Amniotic stem cell (primary cell): ENCODE data around the gene CES1.
"Not testable (repeated sequence)": the region's sequence is repeated elsewhere in the genome, so short reads cannot be mapped to it uniquely, and the experiment has no call there.

Source experiments
- DNase-seq: peaks from one replicate; lab custom pipeline; 2025; lab: John Stamatoyannopoulos, UW

Gene CES1

DNA sequence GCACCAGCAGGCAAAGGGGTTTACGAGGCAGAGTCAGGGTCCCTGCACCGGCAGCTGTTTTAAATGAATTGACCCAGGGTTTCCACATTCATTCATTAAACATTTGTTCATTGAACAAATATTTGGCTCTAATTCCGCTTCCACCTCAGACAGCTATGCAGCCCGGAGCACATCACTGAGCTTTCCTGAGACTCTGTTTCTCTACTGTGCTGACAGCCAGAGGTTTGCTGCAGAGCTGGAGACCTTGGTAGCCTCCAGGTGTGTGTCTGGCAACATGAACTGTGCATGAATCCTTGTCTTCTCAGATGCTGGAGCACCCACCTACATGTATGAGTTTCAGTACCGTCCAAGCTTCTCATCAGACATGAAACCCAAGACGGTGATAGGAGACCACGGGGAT, 42.7 kb downstream of the CES1 start:
- DNase-seq: not testable (repeated sequence)

DNA sequence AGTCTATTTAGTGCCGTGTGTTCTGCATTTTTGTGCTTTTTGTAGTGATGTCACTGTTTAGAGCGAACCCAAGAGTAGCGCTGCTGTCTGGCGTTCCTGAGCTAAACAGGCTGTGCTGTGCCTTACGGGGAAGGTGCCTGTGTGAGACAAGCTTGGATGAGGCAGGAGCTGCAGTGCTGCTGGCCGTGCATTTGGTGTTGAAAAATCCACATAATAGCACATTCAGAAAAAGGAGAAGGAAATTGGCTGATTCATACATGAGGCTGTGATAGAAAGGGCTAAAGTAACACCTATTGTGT, 50.2 kb downstream of the CES1 start:
- DNase-seq: not testable (repeated sequence)

DNA sequence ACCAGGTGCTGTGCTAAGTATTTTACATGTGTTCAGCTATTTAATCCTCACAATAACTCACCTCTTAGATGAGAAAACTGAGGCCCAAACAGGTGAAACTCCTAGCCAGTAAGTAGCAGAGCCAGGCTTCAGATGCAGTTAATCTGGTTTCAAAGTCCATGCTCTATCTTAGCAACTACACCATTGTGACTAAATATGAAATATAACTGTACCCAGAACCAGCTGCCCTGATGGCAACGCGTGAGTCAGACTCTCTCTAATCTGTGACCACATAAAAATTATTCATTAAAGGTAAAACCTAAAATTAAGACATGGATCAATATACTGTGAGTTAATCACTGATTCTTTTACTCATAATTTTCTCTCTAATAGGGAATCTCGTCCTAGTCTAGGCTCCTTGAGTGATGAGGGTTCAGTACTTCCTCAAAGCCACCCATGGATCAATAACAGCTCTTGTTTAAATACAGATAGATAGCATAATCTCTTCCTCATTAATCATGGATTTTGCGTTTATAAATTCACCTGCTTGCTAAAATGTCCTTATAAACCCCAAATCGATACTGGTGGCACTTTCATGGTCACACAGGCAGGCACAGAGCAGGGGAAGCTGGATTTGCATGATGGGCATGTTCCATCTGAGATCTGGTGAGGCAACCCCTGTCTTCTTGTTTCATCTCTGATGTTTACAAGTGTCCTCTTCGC, 50.7 kb downstream of the CES1 start:
- DNase-seq: not testable (repeated sequence)

DNA sequence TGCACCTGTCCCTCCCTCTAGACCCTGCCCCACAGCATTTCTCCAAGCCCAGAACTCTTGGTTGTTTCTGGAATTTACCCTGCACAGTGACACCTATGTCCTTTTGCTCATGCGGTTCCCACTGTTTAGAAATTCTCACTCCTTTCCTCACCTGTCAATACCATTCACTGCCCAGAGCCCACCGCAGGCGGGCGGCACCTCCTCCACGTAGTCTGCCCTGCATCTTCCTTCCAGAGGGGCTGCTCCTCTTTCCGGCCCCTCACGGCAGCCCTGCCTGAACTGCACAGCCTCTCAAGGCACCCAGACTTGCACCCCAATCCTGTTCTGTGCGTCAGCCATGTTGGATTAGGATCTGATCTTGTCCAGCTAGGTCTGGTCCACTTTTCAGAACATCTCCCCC, 51.4 kb downstream of the CES1 start:
- not testable (repeated sequence) for DNase-seq

DNA sequence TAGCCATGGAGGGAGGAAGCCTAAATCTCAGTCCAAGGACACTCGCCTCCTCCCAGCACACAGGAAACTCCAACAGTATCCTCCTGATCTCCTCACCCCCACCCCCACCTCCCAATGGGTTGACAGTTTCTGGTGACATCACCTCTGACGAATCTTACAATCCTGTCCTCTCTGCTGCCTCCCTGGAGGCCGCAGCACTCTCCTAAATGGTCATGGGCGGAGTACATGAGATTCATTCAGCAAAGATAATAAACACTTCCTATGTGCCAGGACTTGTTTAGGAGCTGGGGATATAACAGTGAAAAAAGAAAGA, 52.8 kb downstream of the CES1 start:
- DNase-seq: not testable (repeated sequence)

DNA sequence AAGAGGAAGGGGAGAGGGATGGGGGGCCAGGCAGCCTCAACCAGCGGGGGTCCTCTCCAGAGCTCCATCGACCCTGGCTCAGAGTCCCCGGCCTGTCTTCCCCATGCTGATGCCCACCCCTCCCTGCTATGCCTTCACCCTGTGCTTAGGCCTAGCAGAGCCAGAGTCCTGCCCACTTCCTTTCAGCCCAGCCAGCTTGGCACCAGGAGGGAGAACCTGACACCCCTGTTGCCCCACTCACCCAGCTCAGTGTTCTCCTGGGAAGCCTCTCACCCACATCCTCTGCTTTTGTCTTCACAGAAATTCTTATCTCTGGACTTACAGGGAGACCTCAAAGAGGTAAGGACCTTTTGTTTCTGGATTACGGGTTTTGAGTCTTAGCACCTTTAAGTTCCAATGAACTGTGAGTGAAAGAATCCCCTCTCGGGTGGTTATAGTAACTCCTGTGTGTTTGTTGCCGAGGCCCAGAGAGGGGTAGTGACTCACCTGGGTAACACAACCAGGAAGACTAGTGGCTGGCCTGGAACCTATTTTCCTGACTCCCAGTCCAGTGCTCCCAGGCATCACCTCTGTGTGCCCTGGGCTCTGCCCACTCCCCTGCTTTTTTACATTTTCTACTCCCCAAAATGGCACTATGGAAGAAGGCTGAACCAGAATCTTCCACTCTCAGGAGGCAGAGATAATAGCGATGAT, 53.3 kb downstream of the CES1 start:
- no peak for DNase-seq

DNA sequence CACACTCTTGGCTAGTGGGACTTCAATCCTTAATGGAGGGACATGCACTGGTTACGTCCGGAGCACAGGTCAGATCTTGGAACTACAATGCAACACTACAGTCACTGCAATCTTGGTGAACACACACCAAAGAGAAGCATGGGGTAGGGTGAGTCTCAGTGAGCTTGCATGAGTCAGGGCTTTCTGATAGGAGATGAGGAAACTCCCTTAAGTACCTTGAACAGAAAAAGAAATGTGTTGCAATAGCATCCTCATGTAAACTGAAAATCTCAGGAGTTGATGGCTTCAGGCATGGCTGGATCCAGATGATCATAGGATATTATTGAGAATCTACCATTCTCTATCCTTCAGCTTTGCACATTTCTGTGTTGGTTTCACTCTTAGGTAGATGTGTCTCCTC, 54.1 kb downstream of the CES1 start:
- DNase-seq: no peak

DNA sequence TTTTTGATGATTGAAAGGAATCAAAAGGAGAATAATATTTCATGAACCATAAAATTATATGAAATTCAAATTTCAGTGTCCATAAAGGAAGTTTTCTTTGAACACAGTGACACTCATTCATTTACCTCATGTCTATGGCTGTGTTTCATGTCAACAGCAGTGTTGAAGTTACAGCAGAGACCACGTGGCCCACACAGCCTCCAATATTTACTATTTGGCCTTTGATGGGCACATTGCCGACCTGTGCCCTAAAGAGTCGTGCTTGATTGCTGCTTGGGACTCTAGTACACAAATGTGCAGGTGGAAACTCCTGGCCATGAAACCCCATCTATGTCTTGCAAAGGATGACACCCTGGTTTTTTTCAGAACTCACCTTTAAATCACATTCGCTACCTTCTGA, 57.0 kb downstream of the CES1 start:
- no peak for DNase-seq

DNA sequence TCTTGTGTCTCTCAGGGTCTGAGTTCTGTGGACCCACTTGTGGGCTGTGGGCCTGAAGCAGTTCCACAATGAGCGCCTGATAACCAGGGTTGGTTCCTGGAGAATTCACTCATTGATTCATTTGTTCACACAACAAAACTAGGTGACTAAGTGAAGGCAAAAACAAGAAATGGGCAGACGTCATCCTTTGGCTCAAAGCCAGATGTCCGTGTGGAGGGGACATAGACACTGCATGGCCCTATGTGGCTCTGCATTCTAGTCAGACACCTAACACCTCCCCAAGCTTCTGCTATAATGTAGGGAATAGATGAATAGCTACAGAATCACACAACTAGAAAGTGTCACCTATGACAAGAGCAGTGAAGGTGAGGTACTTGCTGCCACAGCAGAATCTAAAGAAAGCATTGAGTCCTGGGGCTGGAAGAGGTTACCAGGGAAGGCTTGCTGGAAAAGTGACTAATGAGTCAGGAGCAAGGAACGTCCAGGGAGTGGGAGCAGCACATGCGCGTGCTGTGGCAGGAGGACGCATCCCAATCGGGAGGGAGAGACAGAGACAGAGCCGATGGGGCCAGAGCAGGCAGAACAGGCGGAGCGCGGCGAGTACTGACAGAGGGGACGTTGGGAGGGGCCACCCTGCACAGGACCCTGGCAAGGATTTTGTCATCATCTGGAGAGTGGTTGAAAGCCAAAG, 58.9 kb downstream of the CES1 start:
- no peak for DNase-seq

DNA sequence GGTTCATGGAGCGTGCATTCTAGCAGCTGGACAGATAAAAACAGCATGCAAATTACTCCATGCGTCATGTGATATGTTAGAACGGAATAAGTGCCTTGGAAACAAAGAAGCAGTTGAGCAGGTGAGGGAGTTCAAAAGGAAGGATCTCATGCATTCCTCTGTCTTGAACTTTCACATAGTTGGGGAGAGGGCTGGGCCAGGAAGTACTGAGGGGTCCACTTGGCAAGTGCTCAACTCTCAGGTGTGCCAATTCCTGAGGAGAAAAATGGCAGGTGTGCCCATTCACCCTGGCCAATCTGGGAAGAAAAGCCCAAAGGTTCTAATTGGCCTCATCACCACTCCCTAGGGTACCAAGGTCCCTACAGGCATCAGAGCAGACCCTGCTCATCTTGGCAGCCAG, 67.7 kb downstream of the CES1 start:
- DNase-seq: no peak

DNA sequence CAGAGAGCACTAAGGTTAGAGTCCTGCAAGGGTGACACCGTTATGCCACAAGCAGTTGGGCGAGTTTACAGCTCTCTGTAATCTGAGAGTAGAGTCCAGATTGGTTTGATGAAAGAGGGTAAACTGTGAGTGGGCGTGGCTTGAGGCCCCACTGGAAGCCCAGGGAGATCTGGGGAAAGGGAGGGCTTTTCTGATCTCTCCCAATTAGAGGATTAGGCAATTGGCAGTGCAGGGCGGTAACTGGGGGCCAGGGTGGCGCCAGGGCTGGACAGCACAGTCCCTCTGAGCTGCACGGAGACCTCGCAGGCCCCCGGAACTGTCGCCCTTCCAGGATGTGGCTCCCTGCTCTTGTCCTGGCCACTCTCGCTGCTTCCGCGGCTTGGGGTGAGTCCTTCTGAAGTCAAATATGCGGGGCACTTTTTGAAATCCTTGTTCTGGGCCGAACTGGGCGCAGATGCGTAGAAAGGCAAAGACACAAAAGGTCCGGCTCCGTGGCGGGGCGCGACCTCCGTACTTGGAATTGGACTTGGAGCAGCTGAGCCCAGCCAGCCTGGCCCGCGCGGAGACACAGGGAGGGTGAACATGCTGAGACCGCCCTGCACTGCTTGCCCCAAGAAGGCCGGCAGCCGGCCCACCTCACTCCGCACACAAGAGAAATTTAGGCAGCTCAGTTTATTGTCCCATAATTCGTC, 72.4 kb downstream of the CES1 start:
- DNase-seq: no peak

DNA sequence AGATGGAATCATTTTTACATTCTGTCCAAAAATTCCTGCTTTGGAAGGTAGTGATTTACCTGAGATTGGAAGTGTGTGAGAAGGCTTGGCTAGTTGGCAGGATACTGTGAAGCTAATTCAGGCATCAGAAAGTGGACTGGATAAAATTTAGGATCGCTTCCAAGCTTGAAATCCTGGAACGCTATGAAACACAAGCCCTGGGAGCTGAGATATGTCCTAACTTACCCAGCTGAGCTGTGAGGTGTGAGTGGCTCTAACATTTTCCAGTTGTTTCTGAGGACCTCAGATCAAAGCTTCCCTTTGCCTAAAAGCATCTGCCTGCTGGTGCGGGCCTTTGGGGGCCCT, 73.0 kb downstream of the CES1 start:
- DNase-seq: not testable (repeated sequence)

DNA sequence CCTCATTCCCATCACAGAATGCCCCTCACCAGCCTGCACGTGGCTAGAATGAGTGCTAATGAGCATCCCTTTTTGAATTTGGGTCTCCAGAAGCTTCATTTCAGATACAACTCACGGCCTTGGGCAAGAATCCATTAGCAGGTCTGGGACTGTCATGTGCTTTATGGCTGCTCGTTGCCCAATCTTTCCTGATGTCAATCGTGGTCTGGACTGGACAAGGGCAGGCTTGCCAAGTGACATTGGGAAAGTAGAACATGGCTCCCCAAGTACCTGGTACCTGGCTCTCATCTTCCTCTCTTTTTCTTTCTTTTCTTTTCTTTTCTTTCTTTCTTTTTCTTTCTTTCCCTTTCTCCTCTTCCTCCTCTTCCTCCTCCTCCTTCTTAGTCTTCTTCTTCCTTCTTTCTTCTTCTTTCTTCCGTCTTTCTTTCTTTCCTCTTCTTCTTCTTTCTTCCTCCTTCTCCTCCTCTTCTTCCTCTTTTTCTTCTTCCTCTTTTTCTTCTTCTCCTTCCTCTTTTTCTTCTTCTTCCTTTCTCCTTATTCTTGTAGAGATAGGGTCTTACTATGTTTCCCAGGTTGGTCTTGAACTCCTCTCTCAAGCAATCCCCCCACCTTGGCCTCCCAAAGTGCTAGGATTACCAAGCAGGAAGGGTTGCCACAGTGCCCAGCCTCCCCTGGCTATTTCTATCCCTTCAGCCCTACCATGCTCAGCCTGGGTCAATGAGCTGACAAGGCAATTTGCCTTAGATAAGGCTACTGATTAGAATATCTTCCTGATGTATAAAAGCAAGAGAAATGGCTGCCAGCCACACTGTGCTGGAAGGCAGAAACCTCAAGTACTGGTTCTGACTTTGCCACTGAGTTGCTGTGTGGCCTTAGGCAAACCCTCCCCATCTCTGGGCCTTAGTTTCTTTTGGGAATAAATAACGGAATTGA, 75.0 kb downstream of the CES1 start:
- DNase-seq: not testable (repeated sequence)

DNA sequence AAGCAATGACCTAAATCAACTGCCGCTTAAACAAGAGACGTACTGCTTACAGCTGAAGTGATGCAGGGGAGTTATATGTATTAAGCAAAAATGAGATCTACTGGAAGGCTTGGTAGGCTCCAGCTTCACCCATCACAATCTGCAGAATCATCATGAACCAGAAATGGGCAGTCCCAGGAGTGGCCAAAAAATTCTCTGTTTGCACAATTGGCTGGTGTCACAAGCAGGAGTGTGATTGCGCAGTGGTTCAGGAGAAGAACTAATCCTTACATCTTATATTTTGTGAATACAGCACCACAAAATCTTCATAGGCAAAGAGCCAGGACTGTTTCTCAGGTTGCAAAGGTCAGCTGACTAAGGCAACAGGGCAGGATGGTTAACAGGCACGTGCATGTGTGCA, 75.9 kb downstream of the CES1 start:
- DNase-seq: no peak

DNA sequence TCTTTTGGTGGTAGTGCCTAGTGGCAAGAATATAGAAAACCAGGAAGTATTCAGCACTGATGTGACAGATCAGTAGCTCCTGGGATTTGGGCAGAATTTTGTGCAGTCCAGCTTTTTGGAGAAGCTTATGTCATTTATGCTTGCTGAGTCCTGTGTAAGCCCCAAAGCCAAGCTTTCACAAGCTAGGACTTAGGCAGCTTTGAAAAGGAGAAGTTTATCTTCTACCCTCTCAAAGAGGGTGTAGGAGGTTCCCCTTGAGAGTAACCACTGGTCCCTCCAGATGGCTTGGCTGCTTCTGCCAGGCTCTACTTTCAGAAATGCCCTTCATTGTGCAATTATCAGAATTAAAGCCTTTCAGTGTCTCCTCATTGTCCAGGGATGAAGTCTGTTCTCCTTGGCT, 78.8 kb downstream of the CES1 start:
- no peak for DNase-seq

DNA sequence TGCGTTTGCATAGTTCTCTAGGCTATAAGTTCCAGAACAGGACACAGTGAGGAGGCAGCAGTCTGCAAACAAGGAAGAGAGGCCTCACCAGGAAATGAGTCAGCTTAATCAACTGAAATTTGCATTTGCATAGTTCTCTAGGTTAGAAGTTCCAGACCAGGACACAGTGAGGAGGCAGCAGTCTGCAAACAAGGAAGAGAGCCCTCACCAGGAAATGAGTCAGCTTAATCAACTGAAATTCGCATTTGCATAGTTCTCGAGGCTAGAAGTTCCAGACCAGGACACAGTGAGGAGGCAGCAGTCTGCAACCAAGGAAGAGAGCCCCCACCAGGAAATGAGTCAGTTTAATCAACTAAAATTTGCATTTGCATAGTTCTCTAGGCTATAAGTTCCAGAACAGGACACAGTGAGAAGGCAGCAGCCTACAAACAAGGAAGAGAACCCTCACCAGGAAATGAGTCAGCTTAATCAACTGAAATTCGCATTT, 79.7 kb downstream of the CES1 start:
- not testable (repeated sequence) for DNase-seq
